ENCODE measurements around the gene DNAH2. TPM values are rescaled to one million over a fixed set of nuclear protein-coding genes. Genes with fewer than 3 reads are reported as not detected.

The DNAH2 gene
- total and polyA plus RNA-seq, 4 donors: 1.5 to 14.0 (median 7.6) TPM

DNA sequence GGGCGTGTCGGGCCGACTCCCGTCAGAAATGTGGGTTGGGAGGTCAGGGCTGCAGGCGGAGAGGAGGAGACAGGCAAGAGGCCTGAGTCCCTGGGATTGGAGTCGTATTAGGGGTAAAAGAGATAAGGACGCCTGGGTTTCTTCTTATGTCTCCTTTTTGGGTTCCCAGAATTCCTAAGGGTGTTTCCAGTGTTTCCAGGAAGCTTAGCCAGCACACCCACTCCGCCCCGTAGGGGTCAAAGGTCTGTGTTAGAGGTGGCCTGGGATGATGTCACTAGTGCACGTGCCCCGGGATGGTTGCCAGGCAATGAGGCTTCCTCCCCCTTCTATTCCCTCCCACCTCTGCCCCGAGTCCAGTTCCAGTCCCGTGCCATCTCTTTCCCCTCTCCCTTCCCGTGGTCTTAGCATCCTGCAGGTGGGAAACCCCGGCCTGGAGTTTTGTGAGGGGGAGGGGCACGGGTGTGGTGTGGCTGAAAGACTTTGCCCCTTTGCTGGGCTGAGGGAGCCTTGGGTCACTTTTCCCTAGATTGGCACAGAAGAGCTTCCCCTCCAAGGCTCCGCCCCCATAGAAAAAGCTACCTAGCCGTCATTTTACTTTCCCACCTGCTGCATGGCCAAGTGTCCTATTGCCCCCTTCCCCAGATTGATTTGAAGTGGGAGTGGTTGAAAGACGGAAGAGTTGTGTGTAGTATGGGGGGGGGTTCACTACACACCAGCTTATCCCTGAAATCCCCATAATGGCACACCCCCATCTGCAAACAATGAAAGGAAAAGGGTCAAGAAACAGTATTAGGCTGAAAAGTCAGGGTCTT is 119.3 kb downstream of the DNAH2 start:
- peak; percentile 94 to 95 (median 95) for DNase-seq
- 0 to 3% methylated on average over 19 of the region's 19 CpGs for WGBS, 2 donors
- ATAC-seq (ENCODE audit: insufficient read depth, low FRiP score): peak; percentile 8
- Histone ChIP-seq H3K4me3 (peak overlapping the region; percentile 62), H3K9ac (ENCODE audit: insufficient read depth in 1 of 2, low read length in 2 of 2) (peak overlapping the region in 1 of 2 donors; percentile 76), H3K27ac (ENCODE audit: low read depth in 1 of 2, low read length in 1 of 2) (peak overlapping the region; percentile 96 to 98), H3K36me3 (ENCODE audit: control insufficient read depth in 4 of 4, insufficient read depth in 4 of 4, low read length in 4 of 4) (peaks cover 0 to 5% (median 4%) of the 10 kb centered on the region in 4 donors), H3K27me3 (ENCODE audit: control insufficient read depth in 3 of 3, insufficient read depth in 3 of 3, low read length in 2 of 3) (no peaks in the 10 kb centered on the region), H3K9me3 (ENCODE audit: control insufficient read depth in 4 of 4, insufficient read depth in 3 of 4, low read length in 3 of 4) (no peaks in the 10 kb centered on the region), H3K4me1 (ENCODE audit: control insufficient read depth in 5 of 5, insufficient read depth in 5 of 5, low read length in 5 of 5) (peaks cover 7 to 64% (median 19%) of the 10 kb centered on the region in 5 donors)
- TF ChIP-seq, protein P1, sequence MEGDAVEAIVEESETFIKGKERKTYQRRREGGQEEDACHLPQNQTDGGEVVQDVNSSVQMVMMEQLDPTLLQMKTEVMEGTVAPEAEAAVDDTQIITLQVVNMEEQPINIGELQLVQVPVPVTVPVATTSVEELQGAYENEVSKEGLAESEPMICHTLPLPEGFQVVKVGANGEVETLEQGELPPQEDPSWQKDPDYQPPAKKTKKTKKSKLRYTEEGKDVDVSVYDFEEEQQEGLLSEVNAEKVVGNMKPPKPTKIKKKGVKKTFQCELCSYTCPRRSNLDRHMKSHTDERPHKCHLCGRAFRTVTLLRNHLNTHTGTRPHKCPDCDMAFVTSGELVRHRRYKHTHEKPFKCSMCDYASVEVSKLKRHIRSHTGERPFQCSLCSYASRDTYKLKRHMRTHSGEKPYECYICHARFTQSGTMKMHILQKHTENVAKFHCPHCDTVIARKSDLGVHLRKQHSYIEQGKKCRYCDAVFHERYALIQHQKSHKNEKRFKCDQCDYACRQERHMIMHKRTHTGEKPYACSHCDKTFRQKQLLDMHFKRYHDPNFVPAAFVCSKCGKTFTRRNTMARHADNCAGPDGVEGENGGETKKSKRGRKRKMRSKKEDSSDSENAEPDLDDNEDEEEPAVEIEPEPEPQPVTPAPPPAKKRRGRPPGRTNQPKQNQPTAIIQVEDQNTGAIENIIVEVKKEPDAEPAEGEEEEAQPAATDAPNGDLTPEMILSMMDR (IDR thresholded peaks at IDR 0.05; ENCODE audit: control extremely low read depth, extremely low read depth): no peak

- no peak for ATAC-seq (ENCODE audit: insufficient read depth, low FRiP score)
- H3K9me3 ChIP-seq (ENCODE audit: control insufficient read depth in 4 of 4, insufficient read depth in 3 of 4, low read length in 3 of 4): no peaks in the 10 kb centered on the region
- H3K36me3 ChIP-seq (ENCODE audit: control insufficient read depth in 4 of 4, insufficient read depth in 4 of 4, low read length in 4 of 4): peaks cover 0 to 5% (median 4%) of the 10 kb centered on the region in 4 donors
- no peak overlapping the region for H3K4me3 ChIP-seq
- H3K27me3 ChIP-seq (ENCODE audit: control insufficient read depth in 3 of 3, insufficient read depth in 3 of 3, low read length in 2 of 3): no peaks in the 10 kb centered on the region
- no peak for DNase-seq
- TF ChIP-seq, protein P1 (IDR thresholded peaks at IDR 0.05; ENCODE audit: control extremely low read depth, extremely low read depth): no peak
- H3K27ac ChIP-seq (ENCODE audit: low read depth in 1 of 2, low read length in 1 of 2): peak overlapping the region; percentile 96 to 98
- 16% methylated on average over 8 of the region's 8 CpGs for WGBS, 2 donors
- no peak overlapping the region for H3K9ac ChIP-seq (ENCODE audit: insufficient read depth in 1 of 2, low read length in 2 of 2)
- H3K4me1 ChIP-seq (ENCODE audit: control insufficient read depth in 5 of 5, insufficient read depth in 5 of 5, low read length in 5 of 5): peaks cover 7 to 67% (median 19%) of the 10 kb centered on the region in 5 donors
Measured at GRCh38 chr17:7837408-7838088, 120.0 kb downstream of the DNAH2 start.

DNA sequence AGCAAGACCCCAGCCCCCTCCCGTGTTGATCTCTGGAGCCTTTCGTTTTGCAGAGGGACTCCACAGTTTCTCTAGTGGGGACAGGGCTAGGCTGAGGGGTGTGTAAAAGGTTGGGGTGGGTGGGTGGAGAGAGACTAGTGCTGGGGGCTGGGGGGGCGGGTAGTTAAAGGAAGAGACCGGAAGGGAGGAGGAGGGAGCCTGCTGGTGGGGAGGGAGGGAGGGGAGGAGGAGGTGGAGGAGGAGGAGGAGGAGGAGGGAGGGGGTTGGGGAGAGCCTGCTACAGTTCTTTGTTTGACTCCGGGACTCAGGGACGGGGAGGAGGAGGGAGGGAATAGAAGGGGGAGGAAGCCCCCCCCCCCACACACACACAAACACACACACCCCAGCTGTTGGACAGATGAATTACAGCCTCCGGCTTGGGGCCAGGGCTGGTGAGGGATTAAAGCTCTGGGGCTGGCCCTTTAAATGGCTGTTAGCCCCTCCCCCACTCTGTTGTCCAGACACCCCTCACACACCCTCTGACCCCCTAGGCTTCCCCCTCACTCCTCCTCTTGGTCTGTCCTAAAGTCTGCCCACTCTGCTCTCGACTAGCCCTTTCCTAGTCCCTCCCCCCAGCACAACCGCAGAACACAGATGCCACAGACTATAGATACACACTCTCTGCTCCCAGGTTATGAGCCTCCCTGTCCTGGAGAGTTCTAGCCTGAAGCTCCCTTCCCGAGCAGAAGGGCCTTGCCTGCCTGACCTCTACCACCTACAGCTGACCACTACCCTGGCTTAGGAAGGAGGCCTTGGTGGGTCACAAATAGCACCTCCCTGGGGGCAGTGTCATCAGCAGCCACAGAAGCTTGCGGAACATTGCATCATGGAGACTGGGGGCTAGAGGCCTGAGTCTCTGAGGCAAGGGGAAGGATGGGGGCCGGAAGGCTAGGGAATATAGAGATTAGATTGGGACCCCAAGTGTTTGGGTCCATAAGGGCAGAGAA is 120.8 kb downstream of the DNAH2 start:
- H3K9ac ChIP-seq (ENCODE audit: insufficient read depth in 1 of 2, low read length in 2 of 2): no peak overlapping the region
- ATAC-seq (ENCODE audit: insufficient read depth, low FRiP score) (no peak), DNase-seq (peak; percentile 74 to 92 (median 80))
- TF ChIP-seq, protein P1 (IDR thresholded peaks at IDR 0.05; ENCODE audit: control extremely low read depth, extremely low read depth): no peak
- no peak overlapping the region for H3K4me3 ChIP-seq
- peak overlapping the region; percentile 10 to 75 for H3K27ac ChIP-seq (ENCODE audit: low read depth in 1 of 2, low read length in 1 of 2)
- H3K36me3 ChIP-seq (ENCODE audit: control insufficient read depth in 4 of 4, insufficient read depth in 4 of 4, low read length in 4 of 4): peaks cover 0 to 5% (median 4%) of the 10 kb centered on the region in 4 donors
- H3K4me1 ChIP-seq (ENCODE audit: control insufficient read depth in 5 of 5, insufficient read depth in 5 of 5, low read length in 5 of 5): peaks cover 7 to 72% (median 18%) of the 10 kb centered on the region in 5 donors
- WGBS, 2 donors: 9 to 15% methylated on average over 7 to 12 of the region's 12 CpGs
- no peaks in the 10 kb centered on the region for H3K27me3 ChIP-seq (ENCODE audit: control insufficient read depth in 3 of 3, insufficient read depth in 3 of 3, low read length in 2 of 3)
- no peaks in the 10 kb centered on the region for H3K9me3 ChIP-seq (ENCODE audit: control insufficient read depth in 4 of 4, insufficient read depth in 3 of 4, low read length in 3 of 4)

Data from lung (tissue), 12 donors.